ENCODE results near the gene SCEL.

GRCh38 chr13:77650409-77650808, 114.9 kb downstream of the SCEL start:
- no peak for TF ChIP-seq POLR2AphosphoS5 (IDR thresholded peaks at IDR 0.05; ENCODE audit: low read depth, low read length)
- TF ChIP-seq SIN3A (IDR thresholded peaks at IDR 0.05; ENCODE audit: borderline replicate concordance, insufficient read depth, low read length) = no peak

All from PFSK-1 (cell line).